HFF-Myc (cell line): Measurements from ENCODE around the gene APOBEC3B.

ENCODE experiments used
- DNase-seq: peaks from one replicate; pipeline ENCODE4 v3.0.0-alpha.2; 2011; ENCODE audit warnings: low read depth; ENCODE audit errors: extremely low read depth
- H3K4me3 ChIP-seq: replicated peaks from 2 replicates; pipeline ENCODE4 v1.5.1; 2011; ENCODE audit warnings: low read depth, mild to moderate bottlenecking, control low read depth, low read length
- TF ChIP-seq, protein P1 (sequence below): IDR thresholded peaks from 2 replicates; pipeline ENCODE4 v1.5.1; 2012; ENCODE audit warnings: mild to moderate bottlenecking, low read depth, low read length, control low read depth; ENCODE audit errors: missing control alignments

Gene APOBEC3B

DNA sequence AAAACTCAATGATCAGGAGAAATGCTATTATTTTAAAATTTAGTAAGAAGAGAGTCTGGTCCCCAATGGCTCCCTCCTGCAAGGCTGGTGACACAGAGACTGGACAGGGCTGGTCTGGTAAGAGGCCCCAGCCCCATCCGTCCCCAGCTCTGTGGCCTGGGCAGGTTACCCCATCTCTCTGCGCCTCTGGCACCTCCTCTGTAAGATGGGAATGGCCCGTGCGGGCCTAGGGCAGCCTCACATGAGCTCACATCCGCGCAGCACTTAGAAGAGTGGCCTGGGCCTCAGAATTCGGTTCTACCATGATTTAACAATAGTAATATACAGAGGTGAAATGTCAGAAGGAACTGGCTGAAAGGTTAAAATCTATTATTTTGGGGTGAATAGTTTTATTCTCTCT is 59.8 kb downstream of the APOBEC3B start:
- no peak overlapping the region for H3K4me3 ChIP-seq
- DNase-seq = no peak
- TF ChIP-seq, protein P1, sequence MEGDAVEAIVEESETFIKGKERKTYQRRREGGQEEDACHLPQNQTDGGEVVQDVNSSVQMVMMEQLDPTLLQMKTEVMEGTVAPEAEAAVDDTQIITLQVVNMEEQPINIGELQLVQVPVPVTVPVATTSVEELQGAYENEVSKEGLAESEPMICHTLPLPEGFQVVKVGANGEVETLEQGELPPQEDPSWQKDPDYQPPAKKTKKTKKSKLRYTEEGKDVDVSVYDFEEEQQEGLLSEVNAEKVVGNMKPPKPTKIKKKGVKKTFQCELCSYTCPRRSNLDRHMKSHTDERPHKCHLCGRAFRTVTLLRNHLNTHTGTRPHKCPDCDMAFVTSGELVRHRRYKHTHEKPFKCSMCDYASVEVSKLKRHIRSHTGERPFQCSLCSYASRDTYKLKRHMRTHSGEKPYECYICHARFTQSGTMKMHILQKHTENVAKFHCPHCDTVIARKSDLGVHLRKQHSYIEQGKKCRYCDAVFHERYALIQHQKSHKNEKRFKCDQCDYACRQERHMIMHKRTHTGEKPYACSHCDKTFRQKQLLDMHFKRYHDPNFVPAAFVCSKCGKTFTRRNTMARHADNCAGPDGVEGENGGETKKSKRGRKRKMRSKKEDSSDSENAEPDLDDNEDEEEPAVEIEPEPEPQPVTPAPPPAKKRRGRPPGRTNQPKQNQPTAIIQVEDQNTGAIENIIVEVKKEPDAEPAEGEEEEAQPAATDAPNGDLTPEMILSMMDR = no peak
